Astrocyte (in vitro differentiated cells and primary cell): ENCODE data around the gene DIP2B.

Experiments
- EZH2 ChIP-seq: IDR thresholded peaks from 2 replicates; pipeline ENCODE4 v1.6.1; 2012; ENCODE audit warnings: mild to moderate bottlenecking, low read length, inconsistent platforms; ENCODE audit not compliant: insufficient read depth
- TF ChIP-seq, protein P1 (sequence below): IDR thresholded peaks from 2 replicates; pipeline ENCODE4 v1.5.1; 2011; ENCODE audit warnings: low read depth, mild to moderate bottlenecking, inconsistent platforms, low read length, moderate library complexity; ENCODE audit not compliant: insufficient read depth

DNA sequence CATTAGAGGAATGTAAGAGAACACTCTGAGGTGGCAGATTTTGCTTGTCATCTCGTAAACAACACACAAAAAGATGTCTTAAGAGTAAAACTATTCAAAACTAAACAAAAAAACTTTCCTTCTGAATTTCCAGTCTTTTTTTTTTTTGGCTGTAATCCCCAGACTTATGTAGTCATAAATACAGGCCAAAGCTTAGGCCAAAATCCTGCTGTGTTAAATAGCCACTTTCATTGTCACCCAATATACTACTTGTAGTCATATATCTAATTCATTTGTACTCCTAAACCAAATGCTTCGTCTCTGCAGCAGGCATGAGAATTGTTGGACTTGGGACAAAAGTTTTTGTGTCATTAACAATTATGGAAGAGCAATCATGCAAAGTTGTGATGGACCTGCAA is 155.6 kb downstream of the DIP2B start:
- TF ChIP-seq EZH2 = no peak
- TF ChIP-seq, protein P1, sequence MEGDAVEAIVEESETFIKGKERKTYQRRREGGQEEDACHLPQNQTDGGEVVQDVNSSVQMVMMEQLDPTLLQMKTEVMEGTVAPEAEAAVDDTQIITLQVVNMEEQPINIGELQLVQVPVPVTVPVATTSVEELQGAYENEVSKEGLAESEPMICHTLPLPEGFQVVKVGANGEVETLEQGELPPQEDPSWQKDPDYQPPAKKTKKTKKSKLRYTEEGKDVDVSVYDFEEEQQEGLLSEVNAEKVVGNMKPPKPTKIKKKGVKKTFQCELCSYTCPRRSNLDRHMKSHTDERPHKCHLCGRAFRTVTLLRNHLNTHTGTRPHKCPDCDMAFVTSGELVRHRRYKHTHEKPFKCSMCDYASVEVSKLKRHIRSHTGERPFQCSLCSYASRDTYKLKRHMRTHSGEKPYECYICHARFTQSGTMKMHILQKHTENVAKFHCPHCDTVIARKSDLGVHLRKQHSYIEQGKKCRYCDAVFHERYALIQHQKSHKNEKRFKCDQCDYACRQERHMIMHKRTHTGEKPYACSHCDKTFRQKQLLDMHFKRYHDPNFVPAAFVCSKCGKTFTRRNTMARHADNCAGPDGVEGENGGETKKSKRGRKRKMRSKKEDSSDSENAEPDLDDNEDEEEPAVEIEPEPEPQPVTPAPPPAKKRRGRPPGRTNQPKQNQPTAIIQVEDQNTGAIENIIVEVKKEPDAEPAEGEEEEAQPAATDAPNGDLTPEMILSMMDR = no peak
